HG03457 (cell line): ENCODE measurements around the gene DPF3.

Source experiments
- ATAC-seq: cut with Tn5 transposase; IDR thresholded peaks from one replicate; pipeline ENCODE4 v1.9.1; 2021; ENCODE audit warnings: moderate number of reproducible peaks; ENCODE audit not compliant: unreplicated experiment

DPF3 gene

GRCh38 chr14:72801836-72802587 is 91.9 kb downstream of the DPF3 start:
- ATAC-seq: no peak

GRCh38 chr14:72801381-72801812 is 92.5 kb downstream of the DPF3 start:
- ATAC-seq: no peak

- ATAC-seq: no peak
These were observed 93.0 kb downstream of the DPF3 start for GRCh38 chr14:72800848-72801370.

- ATAC-seq: no peak
These were observed 93.6 kb downstream of the DPF3 start for GRCh38 chr14:72800296-72800695.

GRCh38 chr14:72796935-72797334 is 97.0 kb downstream of the DPF3 start:
- ATAC-seq: no peak

- ATAC-seq: no peak
These were observed 100.6 kb downstream of the DPF3 start for GRCh38 chr14:72793156-72793939.

- no peak for ATAC-seq
These were observed 101.7 kb downstream of the DPF3 start for GRCh38 chr14:72792051-72792788.

- ATAC-seq: no peak
These were observed 102.9 kb downstream of the DPF3 start for GRCh38 chr14:72790887-72791566.

GRCh38 chr14:72788972-72789728 is 104.8 kb downstream of the DPF3 start:
- ATAC-seq: no peak

GRCh38 chr14:72788255-72788654 is 105.6 kb downstream of the DPF3 start:
- ATAC-seq: no peak

GRCh38 chr14:72787841-72788240 is 106.1 kb downstream of the DPF3 start:
- ATAC-seq: no peak

- no peak for ATAC-seq
These were observed 107.2 kb downstream of the DPF3 start for GRCh38 chr14:72786378-72787350.

GRCh38 chr14:72783741-72784140 is 110.2 kb downstream of the DPF3 start:
- no peak for ATAC-seq

- ATAC-seq: no peak
These were observed 111.1 kb downstream of the DPF3 start for GRCh38 chr14:72782817-72783216.

- no peak for ATAC-seq
These were observed 112.1 kb downstream of the DPF3 start for GRCh38 chr14:72781561-72782508.

- no peak for ATAC-seq
These were observed 113.2 kb downstream of the DPF3 start for GRCh38 chr14:72780751-72781150.

- ATAC-seq: no peak
These were observed 114.2 kb downstream of the DPF3 start for GRCh38 chr14:72779679-72780078.

- ATAC-seq: no peak
These were observed 116.3 kb downstream of the DPF3 start for GRCh38 chr14:72777636-72778035.
